GM12801 (cell line): ENCODE data around the gene AFAP1L2.

Experiments used
- CTCF ChIP-seq: IDR thresholded peaks from one replicate; pipeline ENCODE4 v1.5.1; 2011; ENCODE audit warnings: control low read depth; ENCODE audit not compliant: insufficient read length; ENCODE audit errors: extremely low read depth

The AFAP1L2 gene

GRCh38 chr10:114310346-114310745 lies 94.0 kb downstream of the AFAP1L2 start:
- no peak for TF ChIP-seq CTCF

- TF ChIP-seq CTCF, result no peak
Measured at GRCh38 chr10:114309364-114309651, 95.0 kb downstream of the AFAP1L2 start.

- no peak for TF ChIP-seq CTCF
Measured at GRCh38 chr10:114308531-114309363, 95.6 kb downstream of the AFAP1L2 start.

- TF ChIP-seq CTCF, result no peak
Measured at GRCh38 chr10:114307731-114308130, 96.6 kb downstream of the AFAP1L2 start.

GRCh38 chr10:114306116-114306973 lies 98.0 kb downstream of the AFAP1L2 start:
- no peak for TF ChIP-seq CTCF

- TF ChIP-seq CTCF, result no peak
Measured at GRCh38 chr10:114305521-114305925, 98.8 kb downstream of the AFAP1L2 start.

GRCh38 chr10:114304571-114305421 lies 99.5 kb downstream of the AFAP1L2 start:
- TF ChIP-seq CTCF, result no peak
